AG04449 (cell line): ENCODE measurements around the gene LIN9.

Experiments used
- CTCF ChIA-PET: fragments of 350-600 bp; formaldehyde crosslinking; extraction: SDS; loops from one replicate; lab custom pipeline; 2021; ENCODE audit warnings: antibody characterized with exemption; lab: Yijun Ruan, JAX
- POLR2A ChIA-PET: fragments of 400-600, 350-600 bp; formaldehyde crosslinking; extraction: SDS; loops from one replicate; lab custom pipeline; 2020; ENCODE audit warnings: antibody characterized with exemption, inconsistent platforms; lab: Yijun Ruan, JAX
- DNase-seq: peaks from one replicate; pipeline ENCODE4 v3.0.0-alpha.2; 2010; ENCODE audit warnings: low read depth, low spot score
- H3K4me3 ChIP-seq: 2 replicates; pipeline ENCODE4 v1.5.1; 2011; ENCODE audit warnings: low read depth, mild to moderate bottlenecking, control low read depth, low read length
- TF ChIP-seq, protein P1 (sequence below): IDR thresholded peaks from one replicate; pipeline ENCODE4 v1.5.1; 2011; ENCODE audit warnings: mild to moderate bottlenecking, moderate library complexity, low read length, control low read depth, inconsistent platforms; ENCODE audit not compliant: insufficient read depth; ENCODE audit errors: missing control alignments

The LIN9 gene

GRCh38 chr1:226306425-226306824, 2.5 kb downstream of the LIN9 start:
- POLR2A ChIA-PET, result no interaction called here
- TF ChIP-seq, protein P1, sequence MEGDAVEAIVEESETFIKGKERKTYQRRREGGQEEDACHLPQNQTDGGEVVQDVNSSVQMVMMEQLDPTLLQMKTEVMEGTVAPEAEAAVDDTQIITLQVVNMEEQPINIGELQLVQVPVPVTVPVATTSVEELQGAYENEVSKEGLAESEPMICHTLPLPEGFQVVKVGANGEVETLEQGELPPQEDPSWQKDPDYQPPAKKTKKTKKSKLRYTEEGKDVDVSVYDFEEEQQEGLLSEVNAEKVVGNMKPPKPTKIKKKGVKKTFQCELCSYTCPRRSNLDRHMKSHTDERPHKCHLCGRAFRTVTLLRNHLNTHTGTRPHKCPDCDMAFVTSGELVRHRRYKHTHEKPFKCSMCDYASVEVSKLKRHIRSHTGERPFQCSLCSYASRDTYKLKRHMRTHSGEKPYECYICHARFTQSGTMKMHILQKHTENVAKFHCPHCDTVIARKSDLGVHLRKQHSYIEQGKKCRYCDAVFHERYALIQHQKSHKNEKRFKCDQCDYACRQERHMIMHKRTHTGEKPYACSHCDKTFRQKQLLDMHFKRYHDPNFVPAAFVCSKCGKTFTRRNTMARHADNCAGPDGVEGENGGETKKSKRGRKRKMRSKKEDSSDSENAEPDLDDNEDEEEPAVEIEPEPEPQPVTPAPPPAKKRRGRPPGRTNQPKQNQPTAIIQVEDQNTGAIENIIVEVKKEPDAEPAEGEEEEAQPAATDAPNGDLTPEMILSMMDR, result no peak

GRCh38 chr1:226305184-226305583, 3.8 kb downstream of the LIN9 start:
- ChIA-PET POLR2A (no interaction called here), CTCF (interaction anchor here (1.3 kb wide), 1 partner anchor 103 kb away, joined by 5 read pairs; the partner anchor contains the start of gene PARP1)
- TF ChIP-seq, protein P1, result no peak
- no peak for DNase-seq
- no peak overlapping the region for H3K4me3 ChIP-seq

More at GRCh38 chr1:226306425-226306824, 2.5 kb downstream of the LIN9 start:
- H3K4me3 ChIP-seq, result no peak overlapping the region
- DNase-seq, result no peak
- CTCF ChIA-PET, result interaction anchor here (0.6 to 1.3 kb wide), 3 partner anchors 24 to 181 kb away, joined by 3 to 6 read pairs (median 4); no protein-coding TSS in a partner anchor

GRCh38 chr1:226304291-226304955, 4.5 kb downstream of the LIN9 start:
- ChIA-PET POLR2A (no interaction called here), CTCF (interaction anchor here (0.6 to 1.3 kb wide), 2 partner anchors 29 to 104 kb away, joined by 3 to 5 read pairs; partner anchors contain the start of gene PARP1)

DNA sequence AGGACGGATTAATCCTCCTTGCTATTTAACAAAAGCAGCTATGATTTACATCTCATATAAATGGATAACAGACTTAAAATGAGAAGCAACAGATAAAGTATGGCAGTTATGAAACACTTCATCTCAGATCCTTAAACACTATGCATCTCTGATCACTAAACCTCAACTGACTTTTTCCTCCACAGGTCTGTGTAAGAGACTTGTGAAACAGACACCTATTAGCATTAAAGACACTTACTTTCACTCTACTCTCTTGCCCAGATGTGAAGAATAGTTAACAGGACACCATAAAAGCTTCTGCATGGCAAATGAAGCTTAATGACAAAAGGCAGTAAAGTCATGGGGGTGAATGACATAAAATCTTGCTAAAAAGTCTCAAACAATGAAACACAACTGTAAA, 6.2 kb downstream of the LIN9 start:
- ChIA-PET CTCF (interaction anchor here (1.5 kb wide), 1 partner anchor 178 kb away, joined by 4 read pairs; no protein-coding TSS in a partner anchor), POLR2A (no interaction called here)
- no peak overlapping the region for H3K4me3 ChIP-seq
- TF ChIP-seq, protein P1, result no peak
- no peak for DNase-seq

More at GRCh38 chr1:226304291-226304955, 4.5 kb downstream of the LIN9 start:
- TF ChIP-seq, protein P1, result no peak
- DNase-seq, result no peak
- no peak overlapping the region for H3K4me3 ChIP-seq

DNA sequence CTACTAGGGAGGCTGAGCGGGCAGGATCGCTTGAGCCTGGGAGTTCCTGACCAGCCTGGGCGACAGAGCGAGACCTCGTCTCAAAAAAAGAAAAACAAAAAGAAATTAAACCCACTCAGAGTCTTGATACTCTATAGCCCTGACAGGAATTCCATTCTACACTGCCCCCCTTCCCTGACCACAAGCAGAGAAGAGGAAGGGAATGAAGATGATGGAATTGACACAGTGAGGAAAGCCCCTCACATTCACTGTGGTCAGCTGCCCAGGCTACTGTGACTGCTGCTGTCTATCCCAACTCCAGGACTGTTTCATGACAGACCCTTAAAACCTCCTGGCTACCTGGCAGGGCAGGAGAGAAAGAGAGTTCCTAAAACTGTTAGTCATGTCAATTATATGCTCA, 12.1 kb downstream of the LIN9 start:
- no peak for DNase-seq
- ChIA-PET CTCF (no interaction called here), POLR2A (no interaction called here)
- TF ChIP-seq, protein P1, result no peak
- no peak overlapping the region for H3K4me3 ChIP-seq

GRCh38 chr1:226293553-226293920, 15.4 kb downstream of the LIN9 start:
- TF ChIP-seq, protein P1, result no peak
- no peak for DNase-seq
- no peak overlapping the region for H3K4me3 ChIP-seq
- POLR2A ChIA-PET, result no interaction called here
- CTCF ChIA-PET, result no interaction called here
